B cell (primary cell): ENCODE data around the gene PRR11. TPM values are rescaled to one million over a fixed set of nuclear protein-coding genes. Genes with fewer than 3 reads are reported as not detected.

Source experiments
- ATAC-seq: fragments of 200-7000 bp; cut with Tn5 transposase; one replicate; pipeline ENCODE4 v1.10.0; 2021; ENCODE audit warnings: low read depth, mild to moderate bottlenecking, moderate number of reproducible peaks, moderate library complexity
- CTCF ChIA-PET: fragments of 350-600 bp; sonication (Branson Sonifier 250); formaldehyde crosslinking; loops from one replicate; lab custom pipeline; 2021; ENCODE audit warnings: antibody characterized with exemption, inconsistent platforms; lab: Charles Lee
- POLR2A ChIA-PET: fragments of 350-600 bp; sonication (Branson Sonifier 250); formaldehyde crosslinking; loops from one replicate; lab custom pipeline; 2021; ENCODE audit warnings: antibody characterized with exemption; lab: Charles Lee
- DNase-seq: peaks from one replicate; pipeline ENCODE4 v3.0.0; 2013
- H2AFZ ChIP-seq: 2 replicates; pipeline ENCODE4 v1.6.1; 2012; ENCODE audit warnings: mild to moderate bottlenecking, low read depth, low read length; ENCODE audit not compliant: insufficient read depth, poor library complexity, severe bottlenecking
- H3K27ac ChIP-seq, 2 donors: 1 replicate in 1 of 2; 2 replicates in 1 of 2; pipeline ENCODE4 v1.5.1; 2012 to 2013; ENCODE audit warnings: low read length in 2 of 2, mild to moderate bottlenecking in 2 of 2, moderate library complexity in 1 of 2
- H3K27me3 ChIP-seq, 4 experiments: fragments of 200-600 bp in 1 of 4; sonication (generic) in 1 of 4; replicated peaks in 1 of 4; 1 replicate in 2 of 4; 2 replicates in 2 of 4; pipeline versions ENCODE4 v1.6.1 to v1.7.0; 2013 to 2016; ENCODE audit warnings: low read length in 3 of 4, mild to moderate bottlenecking in 2 of 4, mixed read lengths in 1 of 4, moderate library complexity in 1 of 4; ENCODE audit not compliant: insufficient read depth in 4 of 4, control insufficient read depth in 3 of 4; ENCODE audit errors: control extremely low read depth in 1 of 4
- H3K36me3 ChIP-seq, 2 experiments: replicated peaks in 1 of 2; 1 replicate in 1 of 2; 2 replicates in 1 of 2; pipeline versions ENCODE4 v1.6.1 to v1.7.1; 2013; ENCODE audit warnings: low read length in 1 of 2; ENCODE audit not compliant: insufficient read depth in 2 of 2, control insufficient read depth in 1 of 2; ENCODE audit errors: control extremely low read depth in 1 of 2, extremely low read depth in 1 of 2
- H3K4me1 ChIP-seq, 2 donors: fragments of 200-600 bp in 1 of 2; sonication (generic) in 1 of 2; 1 replicate in 1 of 2; 2 replicates in 1 of 2; pipeline versions ENCODE4 v1.5.1 to v1.6.1; 2013 to 2017; ENCODE audit warnings: low read length in 2 of 2; ENCODE audit not compliant: control insufficient read depth in 2 of 2, insufficient read depth in 2 of 2
- H3K4me2 ChIP-seq: replicated peaks from 2 replicates; pipeline ENCODE3; 2012; ENCODE audit warnings: mild to moderate bottlenecking, low read depth, low read length; ENCODE audit not compliant: poor library complexity, severe bottlenecking
- H3K4me3 ChIP-seq, 5 experiments: fragments of 200-600 bp in 1 of 5; sonication (generic) in 1 of 5; 1 replicate in 3 of 5; 2 replicates in 2 of 5; pipeline versions ENCODE4 v1.5.1 to v1.7.0; 2011 to 2016; ENCODE audit warnings: low read length in 4 of 5, mild to moderate bottlenecking in 4 of 5, low read depth in 2 of 5, control low read depth in 1 of 5, moderate library complexity in 1 of 5; ENCODE audit not compliant: insufficient read depth in 1 of 5; ENCODE audit errors: control extremely low read depth in 1 of 5, extremely low read depth in 1 of 5
- H3K79me2 ChIP-seq: fragments of 200-600 bp; sonication (generic); one replicate; pipeline ENCODE4 v1.6.0; 2016; ENCODE audit warnings: low read length; ENCODE audit not compliant: control insufficient read depth, insufficient read depth
- H3K9ac ChIP-seq: fragments of 200-600 bp; sonication (generic); 2 replicates; pipeline ENCODE4 v1.6.1; 2017; ENCODE audit warnings: mild to moderate bottlenecking, low read length, moderate library complexity
- H3K9me3 ChIP-seq, 3 donors: one replicate each; pipeline versions ENCODE4 v1.6.1 to v1.7.1; 2013; ENCODE audit warnings: low read length in 2 of 3; ENCODE audit not compliant: control insufficient read depth in 2 of 3, insufficient read depth in 1 of 3; ENCODE audit errors: control extremely low read depth in 1 of 3
- H4K20me1 ChIP-seq: 2 replicates; pipeline ENCODE4 v1.6.0; 2012; ENCODE audit warnings: mild to moderate bottlenecking, low read length; ENCODE audit not compliant: insufficient read depth, control insufficient read depth, poor library complexity, severe bottlenecking
- H3K27ac Mint-ChIP-seq: one replicate; pipeline ENCODE4 v1.8.0; 2021; ENCODE audit warnings: mixed read lengths
- H3K27me3 Mint-ChIP-seq: one replicate; pipeline ENCODE4 v1.8.0; 2021; ENCODE audit warnings: mixed read lengths
- H3K4me1 Mint-ChIP-seq: one replicate; pipeline ENCODE4 v1.8.0; 2021; ENCODE audit warnings: mixed read lengths
- H3K4me3 Mint-ChIP-seq: one replicate; pipeline ENCODE4 v1.8.0; 2021; ENCODE audit warnings: mixed read lengths
- H3K9me3 Mint-ChIP-seq: one replicate; pipeline ENCODE4 v1.8.0; 2022; ENCODE audit warnings: mixed read lengths; ENCODE audit not compliant: insufficient read depth
- EZH2 ChIP-seq: IDR thresholded peaks from 2 replicates; pipeline ENCODE4 v1.6.1; 2012; ENCODE audit warnings: borderline replicate concordance, low read depth, mild to moderate bottlenecking, moderate library complexity, low read length; ENCODE audit not compliant: insufficient read depth, poor library complexity, severe bottlenecking
- WGBS: methylation state at CpG from one replicate; pipeline ENCODE4 v1.1.5; 2013; ENCODE audit warnings: missing lambda C conversion rate; ENCODE audit not compliant: insufficient coverage; 5-methylcytosine and 5-hydroxymethylcytosine counted together
- intact Hi-C: fragments of 100-400 bp; cut with micrococcal nuclease; formaldehyde crosslinking; loops from one replicate; pipeline ENCODE4 v1.10.0; 2022
- polyA plus RNA-seq: library from polyadenylated mRNA; depleted of rRNA; stranded (reverse); fragments of >200 nt; gene quantifications from 2 replicates; pipeline ENCODE4 v1.2.3, GENCODE V29; 2012
- total RNA-seq, 2 donors: library from RNA; stranded (reverse); fragments of 120-200 nt in 1 of 2; gene quantifications; 1 replicate in 1 of 2; 2 replicates in 1 of 2; pipeline versions ENCODE4 v1.2.3 to v1.2.4, GENCODE V29; 2013 to 2022
- TF ChIP-seq, protein P1 (sequence below): fragments of 200-600 bp; IDR thresholded peaks from one replicate; pipeline ENCODE4 v1.8.0; 2022; ENCODE audit warnings: antibody characterized with exemption, mild to moderate bottlenecking

The PRR11 gene
- total and polyA plus RNA-seq, 2 donors (not counting 1 experiment from before 2014, with no cell fraction given), result 1.2 to 1.5 TPM

DNA sequence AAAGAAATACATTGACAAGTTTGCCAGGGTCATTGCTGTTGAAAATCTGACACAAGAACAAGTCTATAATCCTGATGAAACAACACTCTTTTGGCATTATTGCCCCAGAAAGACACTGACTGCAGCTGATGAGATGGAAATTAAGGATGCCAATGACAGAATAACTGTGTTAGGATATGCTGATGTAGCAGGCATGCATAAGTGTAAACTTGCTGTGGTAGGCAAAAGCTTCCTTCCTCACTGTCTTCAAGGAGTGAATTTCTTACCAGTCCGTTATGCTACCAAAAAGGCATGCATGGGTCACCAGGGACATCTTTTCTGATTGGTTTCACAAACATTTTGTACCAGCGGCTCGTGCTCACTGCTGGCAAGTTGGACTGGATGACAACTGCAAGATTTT lies 75.2 kb downstream of the PRR11 start:
- Histone ChIP-seq H3K9ac (no peak overlapping the region), H3K79me2 (no peaks in the 10 kb centered on the region), H4K20me1 (no peaks in the 10 kb centered on the region), H3K4me3 (no peak overlapping the region), H3K36me3 (no peaks in the 10 kb centered on the region), H3K4me1 (no peaks in the 10 kb centered on the region), H3K9me3 (no peaks in the 10 kb centered on the region), H3K27ac (no peak overlapping the region), H3K27me3 (no peaks in the 10 kb centered on the region), H3K4me2 (no peak overlapping the region), H2AFZ (no peak overlapping the region)
- Mint-ChIP-seq H3K27me3 (no peaks in the 10 kb centered on the region), H3K4me1 (no peaks in the 10 kb centered on the region), H3K9me3 (no peaks in the 10 kb centered on the region), H3K4me3 (no peak overlapping the region), H3K27ac (no peak overlapping the region)
- POLR2A ChIA-PET, result no interaction called here
- no peak for TF ChIP-seq EZH2
- TF ChIP-seq, protein P1, sequence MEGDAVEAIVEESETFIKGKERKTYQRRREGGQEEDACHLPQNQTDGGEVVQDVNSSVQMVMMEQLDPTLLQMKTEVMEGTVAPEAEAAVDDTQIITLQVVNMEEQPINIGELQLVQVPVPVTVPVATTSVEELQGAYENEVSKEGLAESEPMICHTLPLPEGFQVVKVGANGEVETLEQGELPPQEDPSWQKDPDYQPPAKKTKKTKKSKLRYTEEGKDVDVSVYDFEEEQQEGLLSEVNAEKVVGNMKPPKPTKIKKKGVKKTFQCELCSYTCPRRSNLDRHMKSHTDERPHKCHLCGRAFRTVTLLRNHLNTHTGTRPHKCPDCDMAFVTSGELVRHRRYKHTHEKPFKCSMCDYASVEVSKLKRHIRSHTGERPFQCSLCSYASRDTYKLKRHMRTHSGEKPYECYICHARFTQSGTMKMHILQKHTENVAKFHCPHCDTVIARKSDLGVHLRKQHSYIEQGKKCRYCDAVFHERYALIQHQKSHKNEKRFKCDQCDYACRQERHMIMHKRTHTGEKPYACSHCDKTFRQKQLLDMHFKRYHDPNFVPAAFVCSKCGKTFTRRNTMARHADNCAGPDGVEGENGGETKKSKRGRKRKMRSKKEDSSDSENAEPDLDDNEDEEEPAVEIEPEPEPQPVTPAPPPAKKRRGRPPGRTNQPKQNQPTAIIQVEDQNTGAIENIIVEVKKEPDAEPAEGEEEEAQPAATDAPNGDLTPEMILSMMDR, result no peak
- intact Hi-C loops, result no loop called here
- WGBS, result 81% methylated on average over 3 of the region's 3 CpGs
- DNase-seq (no peak), ATAC-seq (no peak)
- CTCF ChIA-PET, result no interaction called here

DNA sequence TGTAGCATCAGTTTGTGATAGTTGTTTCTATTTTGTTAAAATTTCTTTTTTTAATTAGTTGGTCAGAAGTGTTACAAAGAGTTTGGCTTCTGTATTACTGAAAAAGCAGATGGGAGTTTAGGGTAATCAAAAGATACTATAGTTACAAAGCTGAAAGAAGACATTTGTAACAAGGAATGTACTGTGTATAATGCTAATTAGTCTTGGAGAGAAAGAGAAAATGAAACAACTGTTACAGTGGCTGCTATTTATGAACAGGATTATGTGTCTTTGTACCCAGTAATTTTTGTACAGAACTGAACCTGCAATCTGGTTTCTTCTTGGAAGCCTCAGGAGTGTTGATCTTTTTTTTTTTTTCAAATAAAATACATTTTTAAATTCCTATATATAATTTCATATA lies 79.1 kb downstream of the PRR11 start:
- ChIA-PET CTCF (interaction anchor here (1.1 kb wide), 1 partner anchor 24 kb away, joined by 4 read pairs; the partner anchor contains the start of gene SMG8), POLR2A (no interaction called here)
- TF ChIP-seq EZH2, result no peak
- TF ChIP-seq, protein P1, result no peak
- no peaks in the 10 kb centered on the region for H4K20me1 ChIP-seq
- H3K4me1 ChIP-seq, result no peaks in the 10 kb centered on the region
- no peaks in the 10 kb centered on the region for H3K27me3 ChIP-seq
- no peaks in the 10 kb centered on the region for H3K27me3 Mint-ChIP-seq
- no peaks in the 10 kb centered on the region for H3K79me2 ChIP-seq
- no peaks in the 10 kb centered on the region for H3K4me1 Mint-ChIP-seq
- intact Hi-C loops, result no loop called here
- no peaks in the 10 kb centered on the region for H3K9me3 ChIP-seq
- no peaks in the 10 kb centered on the region for H3K36me3 ChIP-seq
- no peak overlapping the region for H3K27ac ChIP-seq
- no peak overlapping the region for H3K4me3 Mint-ChIP-seq
- no peak overlapping the region for H3K4me3 ChIP-seq
- H3K4me2 ChIP-seq, result no peak overlapping the region
- ATAC-seq (no peak), DNase-seq (no peak)
- H3K27ac Mint-ChIP-seq, result no peak overlapping the region
- no peaks in the 10 kb centered on the region for H3K9me3 Mint-ChIP-seq
- no peak overlapping the region for H3K9ac ChIP-seq
- no peak overlapping the region for H2AFZ ChIP-seq
